Gastrocnemius medialis (tissue), 4 donors: Measurements from ENCODE around the gene IKZF3. TPM values are rescaled to one million over a fixed set of nuclear protein-coding genes. Genes with fewer than 3 reads are reported as not detected.
"Not testable (repeated sequence)": the region's sequence is repeated elsewhere in the genome, so short reads cannot be mapped to it uniquely, and the experiment has no call there.

Experiments used
- ATAC-seq, 2 donors: fragments of 150-250 bp; one replicate each; pipeline ENCODE4 v1.9.1; 2016
- DNase-seq, 2 donors: peaks; one replicate each; pipeline ENCODE4 v3.0.0-alpha.2; 2019
- H3K27ac ChIP-seq, 4 donors: fragments of 200-600 bp; sonication (generic); 1 replicate in 1 of 4; 2 replicates in 3 of 4; pipeline ENCODE4 v1.5.1; 2016 to 2018; ENCODE audit warnings: mild to moderate bottlenecking in 2 of 4, moderate library complexity in 1 of 4
- H3K27me3 ChIP-seq, 3 donors: fragments of 200-600 bp; sonication (generic) in 2 of 3; 1 replicate in 1 of 3; 2 replicates in 2 of 3; pipeline versions ENCODE4 v1.5.1 to v1.6.0; 2016 to 2019; ENCODE audit warnings: mild to moderate bottlenecking in 1 of 3, moderate library complexity in 1 of 3
- H3K36me3 ChIP-seq, 2 donors: fragments of 200-600 bp; sonication (generic) in 1 of 2; one replicate each; pipeline ENCODE4 v1.5.1; 2017 to 2018
- H3K4me1 ChIP-seq, 2 donors: fragments of 200-600 bp; sonication (generic) in 1 of 2; one replicate each; pipeline ENCODE4 v1.5.1; 2016 to 2017; ENCODE audit warnings: mild to moderate bottlenecking in 2 of 2
- H3K4me3 ChIP-seq, 4 donors: fragments of 200-600 bp; sonication (generic) in 3 of 4; 1 replicate in 1 of 4; 2 replicates in 3 of 4; pipeline ENCODE4 v1.5.1; 2016 to 2019; ENCODE audit warnings: mild to moderate bottlenecking in 2 of 4
- H3K9me3 ChIP-seq, 3 donors: fragments of 200-600 bp; sonication (generic) in 2 of 3; 1 replicate in 1 of 3; 2 replicates in 2 of 3; pipeline ENCODE4 v1.5.1; 2016 to 2019
- CTCF ChIP-seq, 5 experiments: fragments of 450-650 bp in 3 of 5; fragments of 200-600 bp in 2 of 5; sonication (generic) in 2 of 5; IDR thresholded peaks in 4 of 5; conservative IDR thresholded peaks in 1 of 5; 1 replicate in 4 of 5; 2 replicates in 1 of 5; pipeline ENCODE4 v1.5.1; 2016 to 2019; ENCODE audit warnings: antibody characterized with exemption in 5 of 5, mild to moderate bottlenecking in 3 of 5, moderate library complexity in 3 of 5
- POLR2A ChIP-seq, 2 donors: fragments of 450-650 bp; IDR thresholded peaks; one replicate each; pipeline ENCODE4 v1.6.1; 2017; ENCODE audit warnings: antibody characterized with exemption in 2 of 2, mild to moderate bottlenecking in 2 of 2, moderate library complexity in 2 of 2
- in situ Hi-C, 4 donors: fragments of 200-750 bp; cut with MboI; loops; one replicate each; pipeline versions ENCODE4 v1.15.0 to v1.8.0; 2017; ENCODE audit warnings: low sequenced_read_pairs in 4 of 4
- intact Hi-C: fragments of 100-400 bp; cut with DNase I; formaldehyde crosslinking; loops from one replicate; pipeline ENCODE4 v1.15.1; 2023; ENCODE audit warnings: low total_unique reads
- total RNA-seq, 4 donors: library from RNA; depleted of rRNA; stranded (reverse); fragments of >200 nt; gene quantifications; one replicate each; pipeline versions ENCODE4 v1.1.0 to v1.2.3, GENCODE V29; 2016

The IKZF3 gene
- total RNA-seq, 4 donors from 2014 or later: 0.07 to 0.88 (median 0.34) TPM

- in situ Hi-C loops (no loop called here), intact Hi-C loops (no loop called here)
- Histone ChIP-seq H3K27ac (no peak overlapping the region), H3K9me3 (peaks cover 0 to 4% (median 0%) of the 10 kb centered on the region in 3 donors), H3K4me1 (peaks cover 0 to 5% of the 10 kb centered on the region in 2 donors), H3K4me3 (no peak overlapping the region), H3K27me3 (peaks cover 80 to 89% (median 88%) of the 10 kb centered on the region in 3 donors), H3K36me3 (no peaks in the 10 kb centered on the region)
- DNase-seq (no peak), ATAC-seq (no peak)
- TF ChIP-seq CTCF (IDR thresholded peaks at IDR 0.05 in 4 of 5, conservative IDR thresholded peaks at IDR 0.05 in 1 of 5): no peak
Measured at GRCh38 chr17:39863244-39863917, 731 bp downstream of the IKZF3 start.

- peaks cover 60 to 72% (median 66%) of the 10 kb centered on the region in 3 donors for H3K27me3 ChIP-seq
- TF ChIP-seq POLR2A (IDR thresholded peaks at IDR 0.05) (no peak), CTCF (IDR thresholded peaks at IDR 0.05 in 4 of 5, conservative IDR thresholded peaks at IDR 0.05 in 1 of 5) (no peak)
- no peaks in the 10 kb centered on the region for H3K9me3 ChIP-seq
- intact Hi-C loops (no loop called here), in situ Hi-C loops (no loop called here)
- no peak overlapping the region for H3K27ac ChIP-seq
- ATAC-seq (no peak), DNase-seq (no peak)
- H3K36me3 ChIP-seq: no peaks in the 10 kb centered on the region
- peaks cover 0 to 5% of the 10 kb centered on the region in 2 donors for H3K4me1 ChIP-seq
- no peak overlapping the region for H3K4me3 ChIP-seq
Measured at GRCh38 chr17:39861235-39861634, 2.9 kb downstream of the IKZF3 start.

GRCh38 chr17:39855911-39856649 is 8.0 kb downstream of the IKZF3 start:
- H3K9me3 ChIP-seq, in situ Hi-C loops, ATAC-seq, intact Hi-C loops, H3K4me1 ChIP-seq, H3K27ac ChIP-seq, H3K4me3 ChIP-seq, DNase-seq, H3K36me3 ChIP-seq: not testable (repeated sequence)
- H3K27me3 ChIP-seq: peaks cover 15 to 20% (median 17%) of the 10 kb centered on the region in 3 donors

- Histone ChIP-seq H3K27me3 (peaks cover 5 to 13% (median 8%) of the 10 kb centered on the region in 3 donors), H3K9me3 (no peaks in the 10 kb centered on the region), H3K4me1 (no peaks in the 10 kb centered on the region), H3K27ac (no peak overlapping the region), H3K36me3 (no peaks in the 10 kb centered on the region), H3K4me3 (no peak overlapping the region)
- intact Hi-C loops: no loop called here
- DNase-seq: no peak
- no peak for TF ChIP-seq CTCF (IDR thresholded peaks at IDR 0.05 in 4 of 5, conservative IDR thresholded peaks at IDR 0.05 in 1 of 5)
- TF ChIP-seq POLR2A (IDR thresholded peaks at IDR 0.05): no peak
- ATAC-seq: no peak
- in situ Hi-C loops: no loop called here
Measured at GRCh38 chr17:39854909-39855308, 9.2 kb downstream of the IKZF3 start.

GRCh38 chr17:39852239-39852638 is 11.9 kb downstream of the IKZF3 start:
- in situ Hi-C loops (no loop called here), intact Hi-C loops (no loop called here)
- Histone ChIP-seq H3K4me3 (no peak overlapping the region), H3K9me3 (no peaks in the 10 kb centered on the region), H3K27me3 (peaks cover 0 to 8% (median 5%) of the 10 kb centered on the region in 3 donors), H3K36me3 (no peaks in the 10 kb centered on the region), H3K4me1 (no peaks in the 10 kb centered on the region), H3K27ac (no peak overlapping the region)
- TF ChIP-seq CTCF (IDR thresholded peaks at IDR 0.05 in 4 of 5, conservative IDR thresholded peaks at IDR 0.05 in 1 of 5) (no peak), POLR2A (IDR thresholded peaks at IDR 0.05) (no peak)
- DNase-seq (no peak), ATAC-seq (no peak)

- intact Hi-C loops, H3K27ac ChIP-seq: not testable (repeated sequence)
- peaks cover 3 to 12% (median 11%) of the 10 kb centered on the region in 3 donors for H3K27me3 ChIP-seq
Measured at GRCh38 chr17:39850186-39850585, 13.9 kb downstream of the IKZF3 start.

More at GRCh38 chr17:39850186-39850585, 13.9 kb downstream of the IKZF3 start:
- H3K36me3 ChIP-seq, in situ Hi-C loops, ATAC-seq, H3K4me1 ChIP-seq, H3K4me3 ChIP-seq, DNase-seq, H3K9me3 ChIP-seq: not testable (repeated sequence)
